NCI-H226 (cell line): ENCODE results near the gene CHPF.
A peak's percentile ranks its signal among the peaks of the same experiment; 100 is the strongest.

ENCODE experiments used
- DNase-seq: peaks from one replicate; pipeline ENCODE4 v3.0.0-alpha.2; 2015

The CHPF gene

DNA sequence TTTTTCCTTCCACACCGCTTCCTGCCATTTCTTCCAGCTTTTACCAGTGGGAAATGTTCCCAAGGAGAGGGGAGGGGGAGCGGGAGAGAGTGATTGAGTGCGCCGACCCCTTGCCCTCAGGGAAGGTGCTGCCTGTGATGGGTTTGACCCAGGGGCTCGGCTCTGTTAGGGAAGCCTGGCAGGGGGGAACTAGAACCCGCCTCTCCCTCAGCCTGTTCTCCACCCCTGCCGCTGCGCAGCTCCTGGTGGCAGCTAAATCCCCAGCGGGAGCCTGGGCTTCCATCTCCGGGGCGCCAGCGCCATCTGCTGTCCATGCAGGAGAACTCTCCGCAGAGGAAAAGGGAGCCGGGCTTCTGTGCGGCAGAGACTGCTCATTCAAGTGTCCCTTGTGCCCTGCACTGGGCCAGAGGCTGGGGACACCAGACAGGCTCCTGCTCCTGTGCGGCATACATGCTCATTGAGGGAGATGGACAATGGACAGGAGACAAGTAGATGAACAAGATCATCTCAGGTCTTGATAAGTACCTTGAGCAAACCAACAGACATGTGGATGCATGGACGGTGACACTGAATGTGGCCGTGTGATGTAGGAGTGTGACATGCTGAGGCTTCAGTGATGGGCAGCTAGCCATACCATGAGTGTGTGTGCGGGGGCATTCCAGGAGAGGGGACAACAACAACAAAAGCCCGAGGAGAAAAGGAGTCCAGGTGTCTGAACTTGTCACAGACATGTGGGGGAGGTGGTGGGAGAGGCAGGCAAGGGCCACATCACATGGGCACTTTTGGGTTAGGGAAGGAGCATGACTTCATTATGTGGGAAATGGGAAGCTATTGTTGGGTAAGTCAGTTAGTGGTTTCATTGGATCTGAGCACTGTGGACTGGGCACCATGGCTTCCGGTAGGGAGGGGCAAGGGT, 13.3 kb downstream of the CHPF start:
- DNase-seq = peak; percentile 64

GRCh38 chr2:219527472-219527871, 16.1 kb downstream of the CHPF start:
- DNase-seq = no peak

DNA sequence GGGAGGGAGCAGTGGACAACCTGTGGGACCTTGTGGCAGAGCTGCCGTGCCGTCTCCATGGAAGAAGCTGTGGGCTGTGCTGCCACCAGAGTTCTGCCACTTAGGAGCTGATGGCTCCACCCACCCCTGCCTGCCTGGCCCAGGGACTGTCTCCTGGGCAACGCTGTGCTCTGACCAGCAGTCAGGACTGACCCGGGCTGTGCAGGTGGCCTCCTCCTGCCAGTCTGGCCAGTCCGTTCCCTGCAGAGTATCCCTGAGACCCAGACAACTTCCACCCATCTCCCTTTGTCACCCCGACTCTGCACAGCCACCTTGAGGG, 16.6 kb downstream of the CHPF start:
- no peak for DNase-seq

GRCh38 chr2:219526320-219527075, 17.1 kb downstream of the CHPF start:
- no peak for DNase-seq

GRCh38 chr2:219525533-219526232, 17.9 kb downstream of the CHPF start:
- DNase-seq = peak; percentile 63

DNA sequence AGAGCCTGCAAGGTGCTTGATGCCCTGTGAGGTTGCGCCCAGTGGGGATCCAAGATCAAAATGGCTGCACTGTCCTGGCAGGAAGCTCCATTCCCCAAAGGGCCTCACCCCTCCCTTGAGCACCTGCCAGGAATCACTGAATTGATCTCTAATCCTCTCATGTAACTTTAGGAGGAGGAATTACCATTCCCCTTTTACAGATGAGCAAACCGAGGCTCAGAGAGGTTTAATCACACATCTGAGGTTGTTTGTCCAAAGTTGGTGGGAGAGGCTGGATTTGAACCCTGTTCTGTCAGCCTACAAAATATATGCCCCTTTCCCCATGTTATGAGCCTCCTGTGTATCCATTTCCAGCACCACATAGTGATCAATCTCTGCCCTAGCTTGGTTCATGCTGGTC, 18.8 kb downstream of the CHPF start:
- DNase-seq = no peak

- DNase-seq = no peak
Observed at GRCh38 chr2:219523031-219523671, 20.5 kb downstream of the CHPF start.

- peak; percentile 77 for DNase-seq
Observed at GRCh38 chr2:219522111-219523030, 21.2 kb downstream of the CHPF start.

DNA sequence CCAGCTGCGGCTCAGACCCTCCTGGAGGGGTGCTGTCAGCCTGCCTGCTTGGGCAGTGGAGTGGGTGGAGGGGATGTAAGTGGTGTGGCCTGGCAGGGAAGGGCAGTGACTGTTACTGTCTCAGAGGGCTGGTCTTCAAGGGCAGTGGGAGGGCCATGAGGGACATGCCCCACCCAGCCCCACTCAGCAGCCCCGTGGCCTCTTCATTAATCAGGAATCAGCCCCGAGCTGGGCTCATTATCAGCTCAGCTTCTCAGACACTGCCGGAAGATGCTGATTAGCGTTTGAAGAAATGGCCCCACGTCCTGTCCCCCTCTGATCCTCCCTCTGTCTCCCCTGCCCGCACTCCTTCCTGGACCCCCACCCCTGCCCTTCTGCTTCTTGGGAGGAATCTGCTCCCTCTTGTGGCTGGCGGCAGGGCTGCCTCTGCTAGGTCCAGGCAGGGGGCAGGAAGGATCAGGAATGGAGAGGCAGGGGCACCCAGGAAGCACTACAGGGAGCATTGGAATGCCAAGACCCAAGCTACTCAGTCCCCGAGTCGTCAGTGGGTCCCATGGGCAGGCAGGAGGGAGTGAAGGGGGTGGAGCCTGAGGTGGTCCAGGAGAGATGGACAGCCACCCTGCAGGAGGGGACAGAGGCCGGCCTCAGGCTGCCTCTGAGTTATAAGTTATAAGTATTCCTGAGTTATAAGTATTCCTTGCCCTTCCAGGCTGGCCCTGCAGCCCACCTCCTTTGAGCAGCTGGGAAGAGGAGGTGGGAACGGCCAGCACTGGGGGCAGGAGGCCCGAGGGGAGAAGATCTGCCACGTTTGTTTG, 22.3 kb downstream of the CHPF start:
- peak; percentile 63 for DNase-seq

DNA sequence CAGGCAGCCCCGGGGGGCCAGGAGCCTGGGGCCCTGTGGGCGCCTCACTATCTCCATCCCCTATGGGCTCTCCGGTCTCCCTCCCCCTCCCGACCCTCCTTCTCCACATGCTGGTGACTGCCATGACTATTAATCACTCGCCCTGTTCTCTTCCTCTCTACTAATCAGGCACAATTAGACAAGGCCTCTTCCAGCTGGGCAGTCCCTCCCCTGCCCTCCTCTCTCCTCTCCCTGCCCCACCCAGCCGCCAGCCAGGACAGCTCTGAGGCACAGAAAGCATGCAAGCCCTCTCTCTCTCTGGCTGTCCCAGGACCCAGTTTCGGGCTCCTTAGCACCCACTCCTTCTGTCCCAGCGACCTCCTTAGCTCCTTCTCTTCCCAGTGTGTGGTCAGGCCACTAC, 23.5 kb downstream of the CHPF start:
- DNase-seq = no peak

DNA sequence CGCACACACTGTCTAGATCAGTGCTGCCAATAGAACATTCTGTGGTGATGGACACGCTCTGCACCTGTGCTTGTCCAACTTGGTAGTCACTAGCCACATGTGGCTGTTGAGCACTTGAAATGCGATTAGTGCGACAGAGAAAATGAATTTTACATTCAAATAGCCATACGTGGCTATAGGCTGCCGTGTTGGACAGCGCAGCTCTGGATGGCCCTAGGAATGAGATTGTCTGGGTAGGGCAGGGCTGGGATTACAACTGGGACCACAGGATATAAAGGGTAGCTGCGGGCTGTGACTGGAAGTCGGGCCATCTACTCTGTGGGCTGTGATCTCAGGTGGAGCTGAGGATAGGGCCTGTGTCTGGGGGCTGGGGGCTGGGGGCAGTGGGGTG, 24.1 kb downstream of the CHPF start:
- no peak for DNase-seq

- no peak for DNase-seq
Observed at GRCh38 chr2:219517954-219518778, 25.4 kb downstream of the CHPF start.

DNA sequence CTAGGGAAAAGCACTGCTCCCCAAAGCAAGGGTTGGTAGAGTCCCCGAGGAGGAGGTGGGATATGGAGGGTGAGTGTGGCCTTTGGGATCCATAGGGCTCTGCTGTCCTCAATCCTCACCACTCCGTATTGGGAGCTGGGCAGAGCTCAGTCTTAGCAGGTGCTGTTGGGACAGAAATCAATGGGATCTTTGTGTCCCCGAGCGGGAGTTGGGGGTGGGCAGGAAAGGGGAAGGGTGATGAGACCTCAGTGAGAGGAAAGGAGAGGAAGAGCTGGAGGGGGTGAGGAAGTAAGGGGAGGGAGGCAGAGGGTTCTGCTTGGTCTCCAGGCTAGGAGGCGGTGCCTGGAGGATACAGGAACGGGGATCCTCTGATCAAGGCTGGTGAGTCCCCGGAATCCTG, 26.7 kb downstream of the CHPF start:
- no peak for DNase-seq

DNA sequence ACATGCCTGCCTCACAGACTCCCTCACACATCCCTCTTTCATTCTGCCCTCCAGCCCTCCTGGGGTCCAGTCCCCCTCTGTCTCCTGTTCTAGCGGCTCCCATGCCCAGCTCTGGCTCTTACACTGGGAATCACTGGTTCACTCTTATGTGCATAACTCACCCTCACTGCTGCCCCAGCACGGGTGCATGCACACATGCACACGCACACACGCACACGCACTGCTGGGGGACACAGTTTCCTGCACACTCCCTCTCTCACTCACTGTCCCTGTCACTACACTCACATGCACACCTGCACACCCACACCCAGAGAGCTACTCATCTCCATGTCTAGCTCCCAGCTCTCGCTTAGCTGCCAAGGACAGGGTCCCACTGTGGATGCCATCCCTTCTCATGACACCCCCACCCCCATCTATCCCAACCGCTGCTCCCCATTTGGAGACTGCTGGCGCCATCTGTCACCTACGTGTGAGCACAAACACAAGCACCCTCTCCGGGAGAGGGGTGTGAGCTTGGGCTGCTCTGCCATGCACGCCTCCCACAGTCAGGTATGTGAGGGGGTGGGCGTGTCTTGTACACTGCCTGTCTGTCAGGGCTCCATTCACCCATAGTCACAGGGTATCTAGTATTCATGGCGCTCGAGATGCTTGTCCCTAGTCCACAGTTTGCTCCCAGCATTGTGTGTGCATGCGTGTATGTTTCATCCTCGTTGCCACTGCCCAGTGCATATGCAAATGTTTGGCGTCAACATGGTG, 27.6 kb downstream of the CHPF start:
- DNase-seq = no peak

DNA sequence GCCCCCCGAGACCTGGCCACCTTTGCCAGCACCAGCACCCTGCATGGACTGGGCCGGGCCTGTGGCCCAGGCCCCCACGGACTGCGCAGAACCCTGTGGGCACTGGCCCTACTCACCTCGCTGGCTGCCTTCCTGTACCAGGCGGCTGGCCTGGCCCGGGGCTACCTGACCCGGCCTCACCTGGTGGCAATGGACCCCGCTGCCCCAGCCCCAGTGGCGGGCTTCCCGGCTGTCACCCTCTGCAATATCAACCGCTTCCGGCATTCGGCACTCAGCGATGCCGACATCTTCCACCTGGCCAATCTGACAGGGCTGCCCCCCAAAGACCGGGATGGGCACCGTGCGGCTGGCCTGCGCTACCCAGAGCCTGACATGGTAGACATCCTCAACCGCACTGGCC, 28.8 kb downstream of the CHPF start:
- DNase-seq = no peak

- no peak for DNase-seq
Observed at GRCh38 chr2:219514196-219514761, 29.3 kb downstream of the CHPF start, which contains the start of gene ASIC4. ASIC4 (plus strand) TSS chr2:219514482; CDS start chr2:219514725, 243 bp downstream.

DNA sequence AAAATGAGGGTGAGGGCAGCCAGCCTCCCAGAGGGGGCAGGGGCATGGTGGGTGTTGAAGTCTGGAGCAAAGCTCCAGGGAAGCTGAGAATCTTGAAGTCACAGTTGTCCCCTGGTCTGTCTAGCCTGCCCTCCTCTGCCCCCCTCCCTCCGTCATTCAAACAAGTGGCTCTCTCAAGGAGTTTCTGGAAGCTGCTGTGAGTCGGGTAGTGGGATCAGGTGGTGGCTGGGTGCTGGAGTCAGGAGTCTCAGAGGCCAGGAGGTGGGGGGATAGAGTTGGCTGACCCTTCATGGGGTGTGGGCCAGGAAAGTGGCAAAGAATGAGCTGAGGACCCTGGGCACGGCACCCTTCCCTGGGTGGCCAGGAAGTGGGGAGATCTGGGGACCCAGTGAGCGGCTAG, 29.8 kb downstream of the CHPF start:
- DNase-seq = no peak

DNA sequence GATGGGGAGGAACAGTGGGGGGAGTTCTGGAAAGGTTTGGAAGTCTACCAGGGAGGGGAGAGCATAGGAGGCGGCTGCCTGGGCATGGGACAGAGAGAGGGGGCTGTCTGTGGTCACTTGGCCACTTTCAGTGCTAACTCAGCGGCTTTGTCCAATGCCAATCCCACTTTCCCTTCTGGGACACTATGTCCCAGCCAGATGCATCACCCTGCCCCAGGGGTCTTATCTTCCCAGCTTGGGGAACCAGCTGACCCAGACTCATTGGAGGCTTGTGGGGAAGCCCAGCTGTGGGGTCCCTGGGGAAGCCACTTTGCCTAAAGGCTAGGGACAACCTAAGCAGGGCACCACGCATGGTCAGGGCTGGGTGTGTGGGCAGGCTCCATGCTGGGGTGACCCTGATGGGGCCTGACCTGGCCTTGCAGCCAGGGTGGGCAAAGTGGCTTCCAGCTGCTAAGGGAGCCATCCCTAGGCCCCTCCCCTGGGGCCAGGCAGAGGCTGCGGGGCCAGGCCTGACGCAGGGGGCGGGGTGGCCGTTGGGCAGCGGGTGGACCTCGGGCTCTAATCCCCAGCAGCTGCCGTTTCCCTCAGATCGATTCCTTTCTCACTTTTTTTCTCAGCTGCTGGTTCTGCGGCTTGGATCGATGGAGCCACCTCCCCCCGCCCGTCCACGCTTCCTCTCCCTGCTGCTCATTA, 30.9 kb downstream of the CHPF start:
- no peak for DNase-seq
